ENCODE measurements around the gene HAUS1.
A peak's percentile ranks its signal among the peaks of the same experiment; 100 is the strongest.
"Not testable (repeated sequence)": the region's sequence is repeated elsewhere in the genome, so short reads cannot be mapped to it uniquely, and the experiment has no call there.

Gene HAUS1

GRCh38 chr18:46160050-46160798 is 56.0 kb downstream of the HAUS1 start:
- no peak for DNase-seq

- DNase-seq: not testable (repeated sequence)
Measured at GRCh38 chr18:46160840-46161239, 56.7 kb downstream of the HAUS1 start.

DNA sequence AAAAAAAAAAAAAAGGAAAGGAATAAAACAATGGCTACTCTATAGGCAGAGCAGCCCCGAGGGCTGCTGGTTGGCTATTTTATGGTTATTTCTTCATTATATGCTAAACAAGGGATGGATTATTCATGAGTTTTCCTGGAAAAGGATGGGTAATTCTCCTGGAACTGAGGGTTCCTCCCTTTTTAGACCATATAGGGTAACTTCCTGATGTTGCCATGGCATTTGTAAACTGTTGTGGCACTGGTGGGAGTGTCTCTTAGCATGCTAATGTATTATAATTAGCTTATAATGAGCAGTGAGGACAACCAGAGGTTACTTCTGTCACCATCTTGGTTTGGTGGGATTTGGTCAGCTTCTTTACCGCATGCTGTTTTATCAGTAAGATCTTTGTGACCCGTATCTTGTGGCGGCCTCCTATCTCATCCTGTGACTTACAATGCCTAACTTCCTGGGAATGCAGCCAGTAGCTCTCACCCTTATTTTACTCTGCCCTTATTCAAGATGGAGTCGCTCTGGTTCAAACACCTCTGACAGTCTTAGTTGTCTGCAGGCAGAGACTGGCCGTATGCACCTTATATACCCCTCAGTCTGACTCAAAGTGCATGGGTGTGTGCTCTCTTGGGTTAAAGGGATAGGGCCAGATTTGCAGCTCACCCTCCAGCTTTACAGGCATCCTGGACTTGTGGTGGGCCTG is 57.7 kb downstream of the HAUS1 start:
- DNase-seq: no peak

GRCh38 chr18:46163091-46163490 is 58.9 kb downstream of the HAUS1 start:
- DNase-seq: no peak

- DNase-seq: no peak
Measured at GRCh38 chr18:46163941-46164499, 59.8 kb downstream of the HAUS1 start.

- not testable (repeated sequence) for DNase-seq
Measured at GRCh38 chr18:46164502-46164901, 60.3 kb downstream of the HAUS1 start.

DNA sequence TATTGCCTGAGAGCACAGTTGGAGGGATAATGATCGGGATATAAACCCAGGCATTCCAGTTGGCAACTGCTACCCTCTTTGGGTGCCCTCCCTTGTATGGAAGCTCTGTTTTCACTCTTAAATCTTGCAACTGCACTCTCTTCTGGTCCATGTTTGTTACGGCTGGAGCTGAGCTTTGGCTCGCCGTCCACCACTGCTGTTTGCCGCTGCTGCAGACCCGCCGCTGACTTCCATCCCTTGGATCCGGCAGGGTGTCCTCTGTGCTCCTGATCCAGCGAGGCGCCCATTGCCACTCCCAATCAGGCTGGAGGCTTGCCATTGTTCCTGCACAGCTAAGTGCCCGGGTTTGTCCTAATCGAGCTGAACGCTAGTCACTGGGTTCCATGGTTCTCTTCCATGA is 60.7 kb downstream of the HAUS1 start:
- no peak for DNase-seq

GRCh38 chr18:46166261-46166970 is 62.2 kb downstream of the HAUS1 start:
- no peak for DNase-seq

DNA sequence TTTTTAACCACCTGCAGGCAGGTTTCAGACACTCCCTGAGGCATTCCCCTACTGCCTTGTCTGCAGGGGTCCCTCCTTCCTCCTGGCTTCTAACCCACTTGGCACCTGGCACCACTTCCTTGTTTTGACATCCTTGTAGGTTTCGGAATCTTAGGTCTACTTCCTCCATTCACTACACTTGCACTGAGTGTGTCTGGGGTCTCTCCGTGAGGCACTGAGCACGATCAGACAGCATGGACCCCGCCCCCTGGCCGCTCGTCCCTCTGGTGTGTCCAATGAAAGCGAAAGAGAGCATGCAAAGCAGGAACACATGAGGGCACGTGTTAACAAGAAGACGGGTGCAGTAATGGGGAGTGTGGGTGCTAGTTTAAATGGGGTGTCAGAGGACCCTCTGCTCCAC is 63.8 kb downstream of the HAUS1 start:
- DNase-seq: no peak

DNA sequence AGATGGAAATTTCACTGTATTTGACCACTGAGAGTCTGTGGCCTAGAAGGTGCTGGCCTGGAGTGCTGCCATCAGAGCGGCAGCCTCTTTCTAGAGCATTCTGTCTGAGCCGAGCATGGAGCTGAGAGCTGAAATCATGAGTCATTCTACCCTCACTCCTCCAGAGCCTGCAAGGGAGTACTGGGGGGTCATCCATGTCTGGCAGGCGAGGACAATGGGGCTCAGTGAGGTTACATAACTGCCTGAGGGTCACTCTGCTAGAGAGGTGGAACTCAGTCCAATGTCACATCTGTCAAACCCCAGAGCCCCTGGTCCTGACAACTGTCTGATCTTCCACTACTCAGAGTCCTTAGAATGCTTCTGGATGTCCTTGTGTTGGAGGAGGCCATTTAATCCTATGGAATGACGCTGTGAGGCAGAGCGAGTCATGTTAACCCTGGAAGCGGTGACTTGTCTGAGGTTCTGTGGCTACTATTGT is 65.3 kb downstream of the HAUS1 start:
- DNase-seq: no peak

DNA sequence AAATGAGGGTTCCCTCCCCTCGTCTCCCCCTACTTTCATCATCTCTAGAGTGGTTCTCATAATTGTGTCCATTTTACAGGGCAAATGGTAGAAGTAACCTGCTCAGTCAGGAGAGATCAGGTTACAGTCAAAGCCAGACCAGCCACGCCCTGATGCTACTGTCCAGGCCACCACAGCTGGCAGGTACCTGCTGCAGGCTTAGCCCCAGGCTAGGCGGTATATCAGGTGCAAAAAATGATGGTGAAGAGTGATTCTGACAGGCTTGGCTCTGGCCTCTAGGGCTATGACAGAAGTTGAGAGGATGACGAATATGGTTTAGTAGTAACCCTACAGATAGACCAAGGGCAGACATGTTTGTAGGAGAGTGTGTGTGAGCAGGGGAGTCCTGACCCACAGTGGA is 67.1 kb downstream of the HAUS1 start:
- no peak for DNase-seq

DNA sequence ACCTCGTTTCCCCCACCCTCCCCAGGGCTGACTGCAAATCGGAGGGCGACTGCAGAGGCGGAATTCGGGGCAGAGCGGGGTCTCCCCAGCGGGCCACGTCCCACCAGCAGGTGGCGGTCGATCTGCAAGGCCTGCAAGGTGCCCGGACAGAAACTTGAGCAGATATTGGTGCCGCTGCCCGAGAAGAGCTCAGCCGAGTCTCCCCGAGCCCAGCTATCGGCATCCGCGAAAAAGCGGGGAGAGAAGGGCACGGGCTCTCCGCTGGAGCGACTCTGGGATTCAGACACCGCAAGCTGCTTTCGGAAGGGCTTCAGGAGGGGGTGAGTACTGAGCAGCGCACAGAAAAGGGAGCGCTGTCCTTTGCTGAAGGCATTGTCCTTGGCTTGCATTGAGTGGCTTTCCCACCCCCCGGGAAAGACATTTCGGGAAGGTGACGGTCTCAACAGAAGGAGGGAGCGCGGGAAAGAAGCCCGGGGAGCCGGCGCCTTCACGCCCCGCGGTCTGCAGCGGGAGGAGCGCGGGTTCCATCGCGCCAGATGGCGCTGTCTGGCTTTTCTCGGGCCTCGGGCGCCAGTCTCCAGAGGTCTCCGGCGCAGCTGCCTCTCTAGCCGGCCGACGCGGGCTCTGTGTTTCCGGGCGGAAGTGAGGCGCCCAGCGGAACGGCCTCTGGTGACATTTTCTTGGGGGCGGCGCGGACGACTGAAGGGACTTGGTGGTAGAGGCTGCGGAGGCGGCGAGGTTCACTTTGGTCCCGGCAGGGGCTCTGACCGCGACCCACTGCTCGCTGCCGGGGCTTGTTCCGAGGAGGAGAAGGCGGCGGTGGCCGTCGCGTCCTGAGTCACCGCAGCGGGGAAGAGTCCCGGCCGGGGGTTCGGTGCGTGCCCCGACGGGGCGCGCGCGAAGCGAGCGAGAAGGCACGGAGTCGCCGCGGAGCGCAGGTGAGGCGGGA is 69.5 kb downstream of the HAUS1 start:
- DNase-seq: peak; percentile 34

DNA sequence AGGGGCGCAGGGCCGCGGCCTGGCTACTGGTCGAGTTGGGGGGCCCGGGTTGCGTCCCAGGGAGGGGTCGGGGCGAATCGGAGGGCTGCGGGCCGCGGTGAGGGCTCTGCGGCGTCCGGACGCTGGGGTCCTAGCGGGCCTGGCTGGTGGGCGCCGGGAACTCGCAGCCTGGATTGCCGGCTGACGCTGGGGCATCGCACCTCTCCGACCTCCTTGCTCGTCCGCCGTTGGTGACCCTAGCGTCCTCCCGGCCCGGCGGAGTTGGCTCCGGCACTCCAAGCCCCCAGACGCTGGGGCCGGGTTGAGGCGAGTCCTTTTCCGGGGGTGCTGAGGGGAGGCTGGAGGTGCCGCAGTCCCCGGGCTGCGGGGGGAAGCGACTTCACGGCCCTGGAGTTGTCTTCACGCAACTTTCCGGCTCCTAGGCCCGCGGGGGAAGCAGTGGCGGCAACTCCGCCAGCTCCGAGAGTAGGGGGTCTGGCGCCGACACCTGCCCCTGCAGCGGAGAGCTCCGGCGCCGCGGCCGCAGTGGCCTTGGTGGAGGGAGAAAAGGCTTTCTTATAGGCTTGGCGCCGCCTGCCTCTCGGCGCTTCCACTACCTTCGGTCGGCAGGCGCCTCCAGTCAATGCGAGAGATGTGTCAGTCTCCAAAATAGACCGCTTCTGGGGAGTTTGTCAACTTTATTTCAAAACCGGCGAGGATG is 70.3 kb downstream of the HAUS1 start:
- no peak for DNase-seq

GRCh38 chr18:46176001-46176400 is 71.8 kb downstream of the HAUS1 start:
- no peak for DNase-seq

All from GOT3 (cell line).